ENCODE data around the gene GTPBP1. TPM values are rescaled to one million over a fixed set of nuclear protein-coding genes. Genes with fewer than 3 reads are reported as not detected.

The GTPBP1 gene
- total and polyA plus RNA-seq, 2 of the 13 experiments (the other 11 are each of a cell fraction or from before 2014, with no cell fraction given) = 22.3 to 27.0 TPM

DNA sequence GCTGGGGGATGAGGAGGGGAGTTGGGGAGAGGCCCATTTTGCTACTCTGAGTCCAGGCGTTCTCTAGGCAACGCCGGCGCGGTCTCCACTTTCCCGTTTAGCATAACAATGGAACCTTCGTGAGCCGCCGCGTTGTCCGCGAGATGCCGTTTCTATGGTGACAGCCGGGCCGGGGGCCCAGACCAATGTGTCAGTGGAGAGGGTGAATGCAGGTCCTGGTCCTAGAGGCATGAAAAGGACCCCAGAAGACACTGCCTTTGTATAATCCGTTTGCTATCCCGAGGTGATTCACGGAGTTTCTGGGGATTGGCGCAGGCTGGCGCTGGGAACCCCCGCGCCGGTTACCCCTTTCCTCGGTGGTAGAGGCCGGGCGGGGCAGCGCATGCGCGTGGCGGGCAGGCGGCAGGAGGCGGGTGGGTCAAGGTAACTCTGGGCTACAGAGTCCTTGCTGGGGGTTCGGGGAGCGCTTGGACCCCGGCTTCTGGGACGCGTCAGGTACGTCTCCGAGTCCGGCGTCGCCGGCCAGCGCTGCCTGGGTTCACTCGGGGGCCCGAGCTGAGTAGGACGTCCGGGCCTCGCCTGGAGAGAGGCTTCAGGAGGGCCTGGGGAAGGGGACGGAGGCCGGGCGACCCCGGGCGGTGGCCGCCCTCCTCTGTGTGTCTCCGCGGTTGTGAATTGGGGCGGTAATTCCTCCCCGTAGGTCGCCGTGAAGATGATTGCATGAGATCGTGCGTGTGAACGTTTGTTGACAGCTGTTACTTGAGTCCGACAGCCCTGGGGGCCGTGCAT, 49.3 kb upstream of the GTPBP1 start, which contains the start of the genes CBY1 and FAM227A (continued):
- TF ChIP-seq ZNF652 (CRISPR knock-in tag; IDR thresholded peaks at IDR 0.05; ENCODE audit: borderline replicate concordance, low read depth) (no peak), RFX1 (IDR thresholded peaks at IDR 0.05) (peak; percentile 90), IRX3 (CRISPR knock-in tag; IDR thresholded peaks at IDR 0.05; ENCODE audit: borderline replicate concordance, low read depth) (no peak), ZNF562 (CRISPR knock-in tag; IDR thresholded peaks at IDR 0.05; ENCODE audit: borderline replicate concordance) (no peak), ATF1 (CRISPR knock-in tag; IDR thresholded peaks at IDR 0.05) (no peak), ZSCAN20 (CRISPR knock-in tag; IDR thresholded peaks at IDR 0.05; ENCODE audit: borderline replicate concordance) (no peak), JUND (CRISPR knock-in tag; IDR thresholded peaks at IDR 0.05) (no peak), MZF1 (CRISPR knock-in tag; IDR thresholded peaks at IDR 0.05; ENCODE audit: borderline replicate concordance) (no peak), ZSCAN21 (CRISPR knock-in tag; IDR thresholded peaks at IDR 0.05; ENCODE audit: borderline replicate concordance) (peak; percentile 77), KLF15 (CRISPR knock-in tag; IDR thresholded peaks at IDR 0.05; ENCODE audit: borderline replicate concordance) (0 out of 2 replicates have a peak, but pooled peaks have one; percentile 36), ZFP41 (CRISPR knock-in tag; IDR thresholded peaks at IDR 0.05; ENCODE audit: borderline replicate concordance) (no peak), NONO (IDR thresholded peaks at IDR 0.05) (no peak), NONO (CRISPR knock-in tag; conservative IDR thresholded peaks at IDR 0.05) (peak; percentile 56), CBX5 (CRISPR knock-in tag; IDR thresholded peaks at IDR 0.05; ENCODE audit: borderline replicate concordance) (no peak), RFX5 (IDR thresholded peaks at IDR 0.05; ENCODE audit: low read depth, low read length) (no peak)
- TF ChIP-seq, protein P1, sequence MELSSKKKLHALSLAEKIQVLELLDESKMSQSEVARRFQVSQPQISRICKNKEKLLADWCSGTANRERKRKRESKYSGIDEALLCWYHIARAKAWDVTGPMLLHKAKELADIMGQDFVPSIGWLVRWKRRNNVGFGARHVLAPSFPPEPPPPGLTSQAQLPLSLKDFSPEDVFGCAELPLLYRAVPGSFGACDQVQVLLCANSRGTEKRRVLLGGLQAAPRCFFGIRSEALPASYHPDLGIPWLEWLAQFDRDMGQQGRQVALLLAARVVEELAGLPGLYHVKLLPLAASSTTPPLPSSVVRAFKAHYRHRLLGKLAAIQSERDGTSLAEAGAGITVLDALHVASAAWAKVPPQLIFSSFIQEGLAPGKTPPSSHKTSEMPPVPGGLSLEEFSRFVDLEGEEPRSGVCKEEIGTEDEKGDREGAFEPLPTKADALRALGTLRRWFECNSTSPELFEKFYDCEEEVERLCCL (CRISPR knock-in tag; IDR thresholded peaks at IDR 0.05; ENCODE audit: borderline replicate concordance) = no peak
- TF ChIP-seq, protein P2, sequence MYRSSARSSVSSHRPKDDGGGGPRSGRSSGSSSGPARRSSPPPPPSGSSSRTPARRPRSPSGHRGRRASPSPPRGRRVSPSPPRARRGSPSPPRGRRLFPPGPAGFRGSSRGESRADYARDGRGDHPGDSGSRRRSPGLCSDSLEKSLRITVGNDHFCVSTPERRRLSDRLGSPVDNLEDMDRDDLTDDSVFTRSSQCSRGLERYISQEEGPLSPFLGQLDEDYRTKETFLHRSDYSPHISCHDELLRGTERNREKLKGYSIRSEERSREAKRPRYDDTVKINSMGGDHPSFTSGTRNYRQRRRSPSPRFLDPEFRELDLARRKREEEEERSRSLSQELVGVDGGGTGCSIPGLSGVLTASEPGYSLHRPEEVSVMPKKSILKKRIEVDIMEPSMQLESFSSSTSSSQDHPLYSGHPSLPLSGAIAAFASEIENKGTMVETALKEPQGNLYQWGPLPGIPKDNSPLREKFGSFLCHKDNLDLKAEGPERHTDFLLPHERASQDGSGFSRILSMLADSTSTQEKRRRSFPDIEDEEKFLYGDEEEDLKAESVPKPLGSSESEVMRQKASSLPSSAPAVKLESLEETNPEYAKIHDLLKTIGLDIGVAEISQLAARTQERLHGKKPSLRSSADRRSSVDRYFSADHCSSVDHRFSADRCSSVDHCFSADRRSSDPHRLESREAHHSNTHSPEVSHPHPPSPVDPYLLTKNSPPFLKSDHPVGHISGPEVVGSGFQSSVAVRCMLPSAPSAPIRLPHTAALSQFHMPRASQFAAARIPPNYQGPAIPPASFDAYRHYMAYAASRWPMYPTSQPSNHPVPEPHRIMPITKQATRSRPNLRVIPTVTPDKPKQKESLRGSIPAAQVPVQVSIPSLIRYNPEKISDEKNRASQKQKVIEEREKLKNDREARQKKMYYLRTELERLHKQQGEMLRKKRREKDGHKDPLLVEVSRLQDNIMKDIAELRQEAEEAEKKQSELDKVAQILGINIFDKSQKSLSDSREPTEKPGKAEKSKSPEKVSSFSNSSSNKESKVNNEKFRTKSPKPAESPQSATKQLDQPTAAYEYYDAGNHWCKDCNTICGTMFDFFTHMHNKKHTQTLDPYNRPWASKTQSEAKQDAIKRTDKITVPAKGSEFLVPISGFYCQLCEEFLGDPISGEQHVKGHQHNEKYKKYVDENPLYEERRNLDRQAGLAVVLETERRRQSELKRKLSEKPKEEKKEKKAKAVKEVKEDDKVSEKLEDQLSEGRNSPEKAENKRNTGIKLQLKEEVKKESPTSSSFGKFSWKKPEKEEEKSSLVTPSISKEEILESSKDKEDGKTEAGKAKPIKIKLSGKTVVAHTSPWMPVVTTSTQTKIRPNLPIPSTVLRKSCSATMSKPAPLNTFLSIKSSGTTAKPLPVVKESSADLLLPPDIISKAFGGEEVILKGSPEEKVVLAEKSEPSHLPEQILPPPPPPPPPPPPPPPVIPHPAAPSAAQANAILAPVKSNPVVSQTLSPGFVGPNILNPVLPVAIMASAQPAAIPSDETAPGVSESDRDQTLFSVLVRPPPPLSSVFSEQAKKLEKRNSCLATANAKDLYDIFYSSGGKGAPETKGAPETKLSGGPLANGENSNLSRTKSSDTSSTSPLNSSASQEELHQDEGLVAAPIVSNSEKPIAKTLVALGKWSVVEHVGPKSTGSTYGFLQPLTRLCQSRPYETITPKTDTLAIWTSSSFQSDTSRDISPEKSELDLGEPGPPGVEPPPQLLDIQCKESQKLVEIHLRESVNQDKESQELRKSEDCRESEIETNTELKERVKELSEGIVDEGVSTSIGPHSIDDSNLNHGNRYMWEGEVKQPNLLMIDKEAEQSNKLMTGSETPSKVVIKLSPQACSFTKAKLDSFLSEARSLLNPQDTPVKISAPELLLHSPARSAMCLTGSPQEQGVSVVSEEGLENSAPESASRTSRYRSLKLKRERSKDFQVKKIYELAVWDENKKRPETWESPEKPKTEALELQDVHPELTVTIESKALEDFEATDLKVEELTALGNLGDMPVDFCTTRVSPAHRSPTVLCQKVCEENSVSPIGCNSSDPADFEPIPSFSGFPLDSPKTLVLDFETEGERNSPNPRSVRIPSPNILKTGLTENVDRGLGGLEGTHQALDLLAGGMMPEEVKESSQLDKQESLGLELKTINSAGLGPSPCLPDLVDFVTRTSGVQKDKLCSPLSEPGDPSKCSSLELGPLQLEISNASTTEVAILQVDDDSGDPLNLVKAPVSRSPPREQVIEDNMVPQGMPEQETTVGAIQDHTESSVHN (CRISPR knock-in tag; IDR thresholded peaks at IDR 0.05) = 0 out of 2 replicates have a peak, but pooled peaks have one; percentile 76
- TF ChIP-seq, protein P3, sequence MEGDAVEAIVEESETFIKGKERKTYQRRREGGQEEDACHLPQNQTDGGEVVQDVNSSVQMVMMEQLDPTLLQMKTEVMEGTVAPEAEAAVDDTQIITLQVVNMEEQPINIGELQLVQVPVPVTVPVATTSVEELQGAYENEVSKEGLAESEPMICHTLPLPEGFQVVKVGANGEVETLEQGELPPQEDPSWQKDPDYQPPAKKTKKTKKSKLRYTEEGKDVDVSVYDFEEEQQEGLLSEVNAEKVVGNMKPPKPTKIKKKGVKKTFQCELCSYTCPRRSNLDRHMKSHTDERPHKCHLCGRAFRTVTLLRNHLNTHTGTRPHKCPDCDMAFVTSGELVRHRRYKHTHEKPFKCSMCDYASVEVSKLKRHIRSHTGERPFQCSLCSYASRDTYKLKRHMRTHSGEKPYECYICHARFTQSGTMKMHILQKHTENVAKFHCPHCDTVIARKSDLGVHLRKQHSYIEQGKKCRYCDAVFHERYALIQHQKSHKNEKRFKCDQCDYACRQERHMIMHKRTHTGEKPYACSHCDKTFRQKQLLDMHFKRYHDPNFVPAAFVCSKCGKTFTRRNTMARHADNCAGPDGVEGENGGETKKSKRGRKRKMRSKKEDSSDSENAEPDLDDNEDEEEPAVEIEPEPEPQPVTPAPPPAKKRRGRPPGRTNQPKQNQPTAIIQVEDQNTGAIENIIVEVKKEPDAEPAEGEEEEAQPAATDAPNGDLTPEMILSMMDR (CRISPR knock-in tag; IDR thresholded peaks at IDR 0.05) = peak; percentile 19
